ENCODE results near the gene CASP5. TPM values are rescaled to one million over a fixed set of nuclear protein-coding genes. Genes with fewer than 3 reads are reported as not detected.

The CASP5 gene
- total RNA-seq, 8 experiments from 2014 or later, result not detected

DNA sequence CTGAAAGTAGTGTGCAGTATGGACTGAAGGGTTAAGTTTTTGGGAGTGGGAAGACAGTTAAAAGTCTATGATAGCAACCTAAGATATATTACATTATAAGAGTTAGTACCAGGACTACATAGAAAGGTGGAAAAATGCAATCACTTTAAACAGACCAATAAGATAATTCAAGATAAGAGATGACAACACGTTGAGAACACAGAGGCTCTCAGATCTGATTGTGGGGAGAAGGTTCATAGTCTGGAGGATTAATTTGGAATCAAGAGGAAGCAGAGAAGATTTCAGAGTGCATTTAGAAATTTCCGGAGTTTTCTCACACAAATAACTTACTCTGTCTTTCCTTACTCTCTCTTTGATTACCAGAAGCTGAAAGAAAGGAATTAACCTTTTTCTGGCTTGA lies 441 bp downstream of the CASP5 start:
- H3K27ac ChIP-seq, result no peak overlapping the region
- H3K4me1 ChIP-seq (replicated peaks in 1 of 2), result no peaks in the 10 kb centered on the region
- 32 to 100% (median 55%) methylated on average over 2 of the region's 2 CpGs; no CpG with 5 or more reads in 1 of the 10 experiments for WGBS, 10 experiments
- H3K4me3 ChIP-seq, result no peak overlapping the region
- in situ Hi-C loops (cut with MboI; ENCODE audit: low pct_unique_long_range_greater_than_20kb in 2 of 9, low sequenced_read_pairs in 9 of 9, unreplicated experiment in 9 of 9), result no loop called here
- no peak for ATAC-seq (replicated peaks in 6 of 8)

DNA sequence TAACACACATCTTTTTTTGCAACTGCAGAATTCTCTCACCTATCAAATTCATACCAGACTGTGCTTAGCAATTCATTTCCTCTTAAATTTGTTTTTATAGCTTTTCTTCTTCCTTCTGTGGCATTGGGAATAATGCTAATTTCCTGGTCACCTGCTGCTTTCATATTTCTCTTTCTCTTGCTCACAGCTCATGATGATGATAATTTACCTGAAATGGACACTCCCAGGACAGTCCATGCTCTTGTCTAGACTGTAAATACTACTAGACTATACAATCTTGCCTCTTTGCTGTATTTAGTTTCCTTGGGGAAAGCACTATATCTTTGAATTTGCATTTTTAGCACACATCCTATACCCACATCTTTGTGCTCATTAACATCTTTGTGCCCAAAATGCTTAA lies 15.5 kb downstream of the CASP5 start:
- in situ Hi-C loops (cut with MboI; ENCODE audit: low pct_unique_long_range_greater_than_20kb in 2 of 9, low sequenced_read_pairs in 9 of 9, unreplicated experiment in 9 of 9), result no loop called here
- H3K4me1 ChIP-seq (replicated peaks in 1 of 2), result peaks cover 0 to 4% of the 10 kb centered on the region in 2 donors
- no peak for ATAC-seq (replicated peaks in 6 of 8)
- no peak overlapping the region for H3K27ac ChIP-seq
- H3K4me3 ChIP-seq, result no peak overlapping the region

DNA sequence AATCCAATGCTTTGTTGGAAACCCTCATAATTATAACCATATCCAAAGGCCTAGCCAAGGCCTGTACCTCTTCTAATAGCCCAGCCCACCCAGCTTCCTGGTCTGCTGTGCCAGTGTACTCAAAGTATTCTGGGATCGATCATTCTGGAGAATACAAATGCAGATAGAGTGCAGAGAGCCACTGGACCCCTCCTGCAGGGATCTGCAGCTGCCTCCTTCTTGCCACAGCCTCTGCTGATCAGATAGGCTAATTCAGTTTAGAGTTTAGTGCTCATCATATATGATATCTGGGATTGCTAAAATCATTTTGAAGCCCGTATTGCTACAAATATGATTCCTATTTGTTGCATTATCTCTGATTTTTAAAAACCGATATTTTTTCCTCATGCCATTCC lies 17.5 kb downstream of the CASP5 start:
- WGBS, 10 experiments, result 20 to 100% (median 100%) methylated on average over 1 to 3 of the region's 3 CpGs; no CpG with 5 or more reads in 1 of the 10 experiments
- in situ Hi-C loops (cut with MboI; ENCODE audit: low pct_unique_long_range_greater_than_20kb in 2 of 9, low sequenced_read_pairs in 9 of 9, unreplicated experiment in 9 of 9), result no loop called here
- H3K4me3 ChIP-seq, result no peak overlapping the region
- H3K4me1 ChIP-seq (replicated peaks in 1 of 2), result peaks cover 0 to 4% of the 10 kb centered on the region in 2 donors
- no peak overlapping the region for H3K27ac ChIP-seq
- peak in 1 of 8 experiments; percentile 17 for ATAC-seq (replicated peaks in 6 of 8)

DNA sequence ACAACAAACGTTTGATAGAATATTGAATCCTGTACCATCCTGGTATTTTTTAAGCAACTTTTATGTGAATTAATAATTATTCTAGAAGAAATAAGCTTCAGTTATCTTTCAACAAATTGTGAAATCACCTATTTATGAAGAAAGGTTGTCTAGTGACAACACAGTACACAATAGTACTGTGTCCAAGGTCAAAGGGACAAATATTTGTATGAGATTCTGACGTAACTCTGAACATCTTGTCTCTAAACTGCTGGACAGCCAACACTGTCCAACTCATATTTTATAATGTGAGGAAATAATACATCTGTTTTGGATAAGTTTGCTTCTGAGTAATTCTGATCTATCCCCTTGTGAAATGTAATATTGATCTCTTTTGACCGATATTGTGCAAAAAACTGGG lies 18.9 kb downstream of the CASP5 start:
- in situ Hi-C loops (cut with MboI; ENCODE audit: low pct_unique_long_range_greater_than_20kb in 2 of 9, low sequenced_read_pairs in 9 of 9, unreplicated experiment in 9 of 9), result no loop called here
- Histone ChIP-seq H3K27ac (no peak overlapping the region), H3K4me1 (replicated peaks in 1 of 2) (peaks cover 0 to 4% of the 10 kb centered on the region in 2 donors), H3K4me3 (no peak overlapping the region)
- WGBS, 10 experiments, result 31 to 95% (median 86%) methylated on average over 2 to 3 of the region's 3 CpGs; no CpG with 5 or more reads in 1 of the 10 experiments
- ATAC-seq (replicated peaks in 6 of 8), result no peak

DNA sequence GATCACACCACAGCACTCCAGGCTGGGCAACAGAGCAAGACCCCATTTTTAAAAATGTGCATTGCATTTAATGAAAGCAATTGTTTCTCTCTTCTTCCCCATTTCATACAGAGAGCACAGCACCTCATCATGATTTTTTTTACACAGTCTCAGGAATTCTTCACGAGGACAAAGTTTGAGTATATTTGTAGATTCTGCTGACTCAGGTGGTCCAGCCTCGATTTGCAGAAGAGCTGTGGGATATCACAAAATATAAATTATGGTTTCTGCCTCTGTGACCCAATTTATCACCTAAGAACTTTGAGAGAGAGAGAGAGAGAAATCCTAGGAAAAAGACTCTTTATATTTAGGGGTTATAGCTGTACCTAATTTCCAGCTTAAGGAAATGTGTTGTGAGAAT lies 19.8 kb downstream of the CASP5 start:
- no peak for ATAC-seq (replicated peaks in 6 of 8)
- Histone ChIP-seq H3K4me3 (no peak overlapping the region), H3K4me1 (replicated peaks in 1 of 2) (peaks cover 0 to 4% of the 10 kb centered on the region in 2 donors), H3K27ac (no peak overlapping the region)
- WGBS, 10 experiments, result 0 to 100% (median 83%) methylated on average over 1 to 2 of the region's 2 CpGs; no CpG with 5 or more reads in 1 of the 10 experiments
- in situ Hi-C loops (cut with MboI; ENCODE audit: low pct_unique_long_range_greater_than_20kb in 2 of 9, low sequenced_read_pairs in 9 of 9, unreplicated experiment in 9 of 9), result no loop called here

DNA sequence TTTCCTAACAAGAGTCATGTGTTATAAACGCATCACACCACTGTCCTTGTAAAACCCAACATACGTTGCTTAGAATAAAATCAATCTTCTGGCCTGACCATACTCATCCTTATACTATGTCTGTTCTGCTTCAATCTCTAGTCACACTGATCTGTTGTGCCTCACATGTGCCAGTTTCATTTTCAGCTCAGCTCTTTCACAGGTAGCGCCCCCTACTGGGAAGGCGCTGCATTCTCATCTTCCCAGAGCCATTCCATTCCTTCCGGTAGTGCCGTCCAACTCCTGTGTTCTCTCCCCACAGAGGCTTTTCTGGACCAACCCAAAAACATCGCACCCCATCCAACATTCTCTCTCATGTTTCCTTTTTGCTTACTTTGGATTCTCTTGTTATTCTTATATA lies 22.2 kb downstream of the CASP5 start:
- WGBS, 10 experiments, result 48 to 100% (median 84%) methylated on average over 2 to 7 of the region's 7 CpGs
- peak in 2 of 8 experiments; percentile 25 to 78 for ATAC-seq (replicated peaks in 6 of 8)

DNA sequence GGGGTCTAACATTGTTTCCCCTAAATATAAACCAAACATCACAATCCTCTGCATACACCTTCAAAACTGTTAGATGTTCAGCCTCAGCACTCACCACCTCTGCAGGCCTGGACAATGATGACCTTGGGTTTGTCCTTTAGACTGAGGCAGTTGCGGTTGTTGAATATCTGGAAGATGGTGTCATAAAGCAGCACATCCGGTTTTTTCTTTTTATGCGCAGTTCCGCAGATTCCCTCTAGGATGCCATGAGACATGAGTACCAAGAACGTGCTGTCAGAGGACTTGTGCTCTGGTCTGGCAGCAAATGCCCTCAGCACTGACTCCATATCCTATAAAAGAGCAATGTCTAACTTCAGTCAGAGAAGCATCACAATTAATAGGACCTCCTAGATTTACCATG lies 22.8 kb downstream of the CASP5 start:
- WGBS, 10 experiments, result 50 to 100% (median 93%) methylated on average over 1 to 5 of the region's 5 CpGs; no CpG with 5 or more reads in 5 of the 10 experiments
- H3K27ac ChIP-seq, result no peak overlapping the region
- peak in 1 of 8 experiments; percentile 73 for ATAC-seq (replicated peaks in 6 of 8)
- H3K4me3 ChIP-seq, result no peak overlapping the region
- no peaks in the 10 kb centered on the region for H3K4me1 ChIP-seq (replicated peaks in 1 of 2)
- in situ Hi-C loops (cut with MboI; ENCODE audit: low pct_unique_long_range_greater_than_20kb in 2 of 9, low sequenced_read_pairs in 9 of 9, unreplicated experiment in 9 of 9), result no loop called here

More for the DNA sequence above, 22.2 kb downstream of the CASP5 start:
- Histone ChIP-seq H3K4me3 (no peak overlapping the region), H3K27ac (no peak overlapping the region), H3K4me1 (replicated peaks in 1 of 2) (peaks cover 0 to 4% of the 10 kb centered on the region in 2 donors)
- in situ Hi-C loops (cut with MboI; ENCODE audit: low pct_unique_long_range_greater_than_20kb in 2 of 9, low sequenced_read_pairs in 9 of 9, unreplicated experiment in 9 of 9), result no loop called here

DNA sequence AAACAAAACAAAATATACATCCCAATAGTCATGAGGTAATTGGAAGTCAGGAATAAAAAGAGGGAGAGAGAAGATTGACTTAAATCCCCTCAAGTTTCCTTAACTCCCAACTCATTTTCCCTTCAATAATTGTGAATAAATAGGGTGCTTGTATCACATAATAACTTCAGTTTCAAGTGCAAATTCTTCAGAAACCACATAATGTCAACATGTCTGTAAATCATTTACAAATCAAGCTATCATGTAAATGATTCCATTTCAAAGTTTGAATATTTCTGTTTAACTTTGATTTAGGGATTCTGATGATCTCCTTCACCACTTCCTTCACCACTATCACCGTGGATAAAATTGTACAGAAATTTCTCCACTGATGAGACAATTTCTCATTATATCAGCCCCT lies 23.2 kb downstream of the CASP5 start:
- WGBS, 10 experiments, result 50 to 100% (median 86%) methylated on average over 1 of the region's 1 CpG; no CpG with 5 or more reads in 5 of the 10 experiments
- Histone ChIP-seq H3K4me3 (no peak overlapping the region), H3K4me1 (replicated peaks in 1 of 2) (no peaks in the 10 kb centered on the region), H3K27ac (no peak overlapping the region)
- in situ Hi-C loops (cut with MboI; ENCODE audit: low pct_unique_long_range_greater_than_20kb in 2 of 9, low sequenced_read_pairs in 9 of 9, unreplicated experiment in 9 of 9), result no loop called here
- no peak for ATAC-seq (replicated peaks in 6 of 8)

DNA sequence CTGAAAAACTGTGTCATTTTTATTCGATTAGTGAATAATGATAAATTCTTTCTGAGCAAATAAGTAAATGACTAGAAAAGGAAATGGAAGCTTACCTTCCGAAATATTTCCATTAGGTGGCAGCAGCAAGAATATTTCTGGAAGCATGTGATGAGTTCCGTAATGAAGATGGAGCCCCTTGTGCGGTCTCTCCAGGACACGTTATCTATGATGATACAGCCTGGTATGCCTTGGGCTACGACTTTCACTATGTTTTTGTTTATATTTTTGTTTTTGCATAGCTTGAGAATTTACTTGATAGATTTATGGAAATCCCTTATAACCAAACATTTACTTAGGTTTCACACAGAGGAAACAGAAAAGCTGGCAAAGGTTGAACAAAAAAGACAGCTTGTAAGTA lies 25.7 kb downstream of the CASP5 start:
- no peak for ATAC-seq (replicated peaks in 6 of 8)
- WGBS, 10 experiments, result 64 to 90% (median 83%) methylated on average over 4 to 6 of the region's 6 CpGs
- in situ Hi-C loops (cut with MboI; ENCODE audit: low pct_unique_long_range_greater_than_20kb in 2 of 9, low sequenced_read_pairs in 9 of 9, unreplicated experiment in 9 of 9), result no loop called here
- H3K27ac ChIP-seq, result no peak overlapping the region
- H3K4me3 ChIP-seq, result no peak overlapping the region
- no peaks in the 10 kb centered on the region for H3K4me1 ChIP-seq (replicated peaks in 1 of 2)

DNA sequence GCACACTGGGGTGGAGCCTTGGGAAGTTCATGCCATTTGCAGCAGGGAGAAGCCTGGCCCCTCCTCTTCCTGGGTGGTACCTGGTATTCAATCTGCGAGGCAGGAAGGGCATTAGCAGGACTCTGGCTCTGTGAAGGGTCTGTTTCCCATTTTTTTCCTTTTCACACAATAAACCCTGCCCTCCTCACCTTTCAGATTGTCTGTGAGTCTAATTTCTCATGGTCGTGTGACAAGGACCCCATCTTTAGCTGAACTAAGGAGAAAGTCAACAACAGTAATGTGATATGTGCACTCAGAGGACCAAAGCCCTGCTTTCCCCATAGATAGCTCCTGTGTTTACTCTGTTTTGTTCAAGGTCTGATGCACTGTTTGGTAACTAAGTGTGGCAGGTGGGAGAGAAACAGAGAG lies 28.0 kb downstream of the CASP5 start:
- peak in 4 of 8 experiments; percentile 20 to 94 (median 56) for ATAC-seq (replicated peaks in 6 of 8)
- in situ Hi-C loops (cut with MboI; ENCODE audit: low pct_unique_long_range_greater_than_20kb in 2 of 9, low sequenced_read_pairs in 9 of 9, unreplicated experiment in 9 of 9), result no loop called here
- Histone ChIP-seq H3K4me3 (no peak overlapping the region), H3K27ac (no peak overlapping the region), H3K4me1 (replicated peaks in 1 of 2) (no peaks in the 10 kb centered on the region)
- WGBS, 10 experiments, result 10 to 100% (median 60%) methylated on average over 1 to 2 of the region's 2 CpGs; no CpG with 5 or more reads in 2 of the 10 experiments

DNA sequence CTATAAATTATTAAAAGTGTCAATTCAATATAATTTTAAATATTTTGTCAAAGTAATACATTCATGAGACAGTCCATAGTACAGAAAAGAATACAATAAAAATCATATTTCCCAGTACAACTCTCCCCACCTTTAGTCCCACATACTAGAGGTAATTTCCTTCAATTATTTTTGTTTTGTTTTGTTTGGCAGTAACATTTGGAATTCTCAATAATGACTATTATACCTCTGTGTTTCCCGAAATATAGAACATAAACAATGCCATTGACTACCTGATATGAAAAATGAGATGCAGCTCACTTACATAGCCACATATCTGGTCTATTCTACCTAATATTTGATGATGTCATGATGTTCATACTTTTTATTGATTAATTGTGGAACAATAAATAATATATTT lies 30.2 kb downstream of the CASP5 start:
- no peak for ATAC-seq (replicated peaks in 6 of 8)
- Histone ChIP-seq H3K27ac (no peak overlapping the region), H3K4me1 (replicated peaks in 1 of 2) (no peaks in the 10 kb centered on the region), H3K4me3 (no peak overlapping the region)
- in situ Hi-C loops (cut with MboI; ENCODE audit: low pct_unique_long_range_greater_than_20kb in 2 of 9, low sequenced_read_pairs in 9 of 9, unreplicated experiment in 9 of 9), result no loop called here
- WGBS, 10 experiments, result 0 to 100% (median 80%) methylated on average over 1 of the region's 1 CpG; no CpG with 5 or more reads in 2 of the 10 experiments

DNA sequence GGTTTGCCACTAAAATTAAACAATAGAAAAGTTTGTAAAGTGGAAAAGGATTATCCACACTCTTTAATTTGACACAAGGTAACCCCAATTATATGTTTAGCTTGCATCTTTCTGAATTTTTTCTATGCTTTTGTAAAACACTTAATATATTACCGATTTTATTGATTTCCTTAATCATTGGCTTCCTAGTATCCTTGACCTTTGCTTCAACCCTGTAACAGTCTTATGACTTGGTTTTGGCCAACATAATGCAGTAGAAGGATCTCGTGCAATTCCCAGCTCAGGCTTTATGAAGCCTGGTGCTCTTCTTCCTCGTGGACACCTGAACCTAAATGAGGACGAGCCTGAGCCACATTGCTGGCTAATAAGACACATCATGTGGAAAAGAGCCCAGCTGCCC lies 31.0 kb downstream of the CASP5 start:
- in situ Hi-C loops (cut with MboI; ENCODE audit: low pct_unique_long_range_greater_than_20kb in 2 of 9, low sequenced_read_pairs in 9 of 9, unreplicated experiment in 9 of 9), result no loop called here
- Histone ChIP-seq H3K27ac (no peak overlapping the region), H3K4me3 (no peak overlapping the region), H3K4me1 (replicated peaks in 1 of 2) (no peaks in the 10 kb centered on the region)
- ATAC-seq (replicated peaks in 6 of 8), result no peak
- WGBS, 10 experiments, result 36 to 94% (median 79%) methylated on average over 1 to 4 of the region's 4 CpGs; no CpG with 5 or more reads in 2 of the 10 experiments

DNA sequence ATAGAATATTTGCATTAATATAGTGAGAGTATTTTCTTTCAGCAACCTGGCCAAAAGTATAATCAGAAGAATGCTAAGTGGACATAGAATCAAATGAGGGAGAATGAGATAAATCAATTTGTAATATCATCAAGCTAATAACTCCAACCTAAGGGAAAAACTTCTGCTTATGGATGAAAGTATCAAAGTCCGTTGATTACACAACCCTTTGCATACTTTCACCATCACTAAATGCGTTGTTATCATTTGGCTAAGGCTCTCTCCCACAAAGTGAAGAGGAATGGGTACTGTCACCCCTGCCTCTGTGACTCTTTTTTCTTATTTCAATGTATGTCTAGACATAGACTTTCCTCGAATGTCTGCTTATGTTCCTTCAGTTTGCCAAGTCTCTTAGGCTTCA lies 38.2 kb downstream of the CASP5 start:
- H3K4me1 ChIP-seq (replicated peaks in 1 of 2), result no peaks in the 10 kb centered on the region
- ATAC-seq (replicated peaks in 6 of 8), result no peak
- WGBS, 10 experiments, result 0 to 90% (median 55%) methylated on average over 1 to 3 of the region's 3 CpGs; no CpG with 5 or more reads in 1 of the 10 experiments
- in situ Hi-C loops (cut with MboI; ENCODE audit: low pct_unique_long_range_greater_than_20kb in 2 of 9, low sequenced_read_pairs in 9 of 9, unreplicated experiment in 9 of 9), result no loop called here
- no peak overlapping the region for H3K4me3 ChIP-seq
- H3K27ac ChIP-seq, result no peak overlapping the region

DNA sequence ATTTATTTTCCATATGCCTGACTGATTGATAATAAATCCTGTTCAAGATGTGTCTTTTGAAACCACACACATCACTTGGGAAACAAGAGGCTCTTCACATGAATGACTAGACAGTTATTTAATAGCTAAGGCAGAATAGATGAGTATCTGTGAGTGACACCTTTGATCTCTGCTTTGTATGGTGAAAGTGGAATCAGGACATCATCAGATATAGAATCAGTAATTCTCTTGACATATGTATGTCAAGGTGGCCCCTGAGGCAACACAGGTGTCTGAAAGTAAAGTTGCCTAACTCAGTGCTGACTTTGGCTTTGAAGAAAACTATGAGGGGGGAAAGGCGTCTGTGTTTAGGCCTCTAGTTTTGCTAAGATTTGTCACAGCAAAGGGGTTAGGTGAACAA lies 43.1 kb downstream of the CASP5 start:
- 50 to 100% (median 88%) methylated on average over 1 of the region's 1 CpG; no CpG with 5 or more reads in 3 of the 10 experiments for WGBS, 10 experiments
- no peak for ATAC-seq (replicated peaks in 6 of 8)
- in situ Hi-C loops (cut with MboI; ENCODE audit: low pct_unique_long_range_greater_than_20kb in 2 of 9, low sequenced_read_pairs in 9 of 9, unreplicated experiment in 9 of 9), result no loop called here

More for the DNA sequence above, 43.1 kb downstream of the CASP5 start:
- Histone ChIP-seq H3K27ac (no peak overlapping the region), H3K4me1 (replicated peaks in 1 of 2) (no peaks in the 10 kb centered on the region), H3K4me3 (no peak overlapping the region)

Measured in motor neuron (in vitro differentiated cells).